Measurements from ENCODE around the gene PVALEF. TPM values are rescaled to one million over a fixed set of nuclear protein-coding genes. Genes with fewer than 3 reads are reported as not detected.

PVALEF gene
- total and polyA plus RNA-seq, 2 of the 13 experiments (the other 11 are each of a cell fraction or from before 2014, with no cell fraction given), result 0.18 TPM

- TF ChIP-seq HNF4G (IDR thresholded peaks at IDR 0.05; ENCODE audit: borderline replicate concordance, low read depth, low read length) (peak; percentile 65; the same call in 1 of the 2 replicates), HNF4G (CRISPR knock-in tag; IDR thresholded peaks at IDR 0.05; ENCODE audit: borderline replicate concordance, low read depth) (no peak), ATF3 (CRISPR knock-in tag; IDR thresholded peaks at IDR 0.05) (no peak), SALL1 (CRISPR knock-in tag; IDR thresholded peaks at IDR 0.05) (no peak), ZBTB7A (CRISPR knock-in tag; IDR thresholded peaks at IDR 0.05) (0 out of 2 replicates have a peak, but pooled peaks have one; percentile 33), ELF3 (CRISPR knock-in tag; IDR thresholded peaks at IDR 0.05) (no peak), ZNF670 (CRISPR knock-in tag; IDR thresholded peaks at IDR 0.05; ENCODE audit: borderline replicate concordance) (no peak), KLF11 (CRISPR knock-in tag; IDR thresholded peaks at IDR 0.05) (no peak), ZEB1 (IDR thresholded peaks at IDR 0.05; ENCODE audit: insufficient replicate concordance, low read depth) (no peak), MAFF (IDR thresholded peaks at IDR 0.05; ENCODE audit: low read depth, low read length) (no peak), NPAS2 (CRISPR knock-in tag; IDR thresholded peaks at IDR 0.05; ENCODE audit: borderline replicate concordance) (no peak), SMYD3 (CRISPR knock-in tag; IDR thresholded peaks at IDR 0.05) (no peak), ARNT (IDR thresholded peaks at IDR 0.05) (no peak), ZNF317 (CRISPR knock-in tag; IDR thresholded peaks at IDR 0.05) (no peak), STAG1 (CRISPR knock-in tag; IDR thresholded peaks at IDR 0.05) (no peak), ZNF3 (CRISPR knock-in tag; IDR thresholded peaks at IDR 0.05) (no peak), HNRNPH1 (optimal IDR thresholded peaks at IDR 0.05; ENCODE audit: low read depth, low read length) (no peak), MZF1 (CRISPR knock-in tag; IDR thresholded peaks at IDR 0.05; ENCODE audit: borderline replicate concordance) (no peak), ZFP91 (CRISPR knock-in tag; IDR thresholded peaks at IDR 0.05; ENCODE audit: borderline replicate concordance) (peak; percentile 25; the same call in 1 of the 2 replicates), ZNF367 (CRISPR knock-in tag; IDR thresholded peaks at IDR 0.05; ENCODE audit: borderline replicate concordance) (no peak), ZMYM4 (CRISPR knock-in tag; IDR thresholded peaks at IDR 0.05) (no peak; the same call in 1 of the 2 replicates), ZNF691 (CRISPR knock-in tag; IDR thresholded peaks at IDR 0.05; ENCODE audit: borderline replicate concordance, low read depth) (no peak), ZNF264 (CRISPR knock-in tag; IDR thresholded peaks at IDR 0.05) (no peak), STAT6 (CRISPR knock-in tag; IDR thresholded peaks at IDR 0.05; ENCODE audit: borderline replicate concordance) (no peak), PRMT3 (CRISPR knock-in tag; IDR thresholded peaks at IDR 0.05; ENCODE audit: borderline replicate concordance, low read depth) (no peak)
These were observed 34.6 kb upstream of the PVALEF start (continued) for GRCh38 chr17:81130385-81131361.
